ENCODE data around the gene ANKRD62.

The ANKRD62 gene

DNA sequence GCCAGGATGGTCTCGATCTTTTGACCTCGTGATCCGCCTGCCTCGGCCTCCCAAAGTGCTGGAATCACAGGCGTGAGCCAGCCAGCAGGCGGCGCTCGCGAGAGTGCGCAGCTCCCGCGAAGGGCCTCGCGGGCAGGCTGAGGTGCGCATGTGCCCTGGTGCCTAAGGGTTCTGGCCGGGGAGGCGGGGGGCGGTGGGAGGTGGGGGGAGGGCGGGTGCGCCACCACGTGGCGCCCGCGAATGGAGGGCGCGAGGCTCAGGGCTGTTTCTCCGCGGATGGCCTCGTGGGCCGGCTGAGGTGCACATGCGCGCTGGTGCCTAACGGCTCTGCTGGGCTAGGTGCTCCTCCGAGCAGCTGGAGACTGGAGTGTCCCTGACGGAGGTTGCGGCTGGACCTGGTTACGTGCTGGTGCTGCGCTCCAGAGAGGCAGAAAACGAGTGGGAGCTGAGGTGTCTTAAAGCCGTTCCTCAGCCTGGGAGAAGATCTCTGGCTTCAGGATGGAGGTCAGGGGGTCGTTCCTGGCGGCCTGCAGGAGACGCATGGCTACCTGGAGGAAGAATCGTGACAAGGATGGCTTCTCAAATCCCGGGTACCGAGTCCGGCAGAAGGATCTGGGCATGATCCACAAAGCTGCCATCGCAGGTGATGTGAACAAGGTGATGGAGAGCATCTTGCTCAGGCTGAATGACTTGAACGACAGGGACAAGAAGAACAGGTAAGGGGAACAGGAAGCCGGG lies at the start of gene ANKRD62:
Gene ANKRD62 (plus strand): TSS at position 324 of the 738 bp plus-strand sequence. CDS start 175 bp downstream, at position 499.
- DNase-seq = no peak

DNA sequence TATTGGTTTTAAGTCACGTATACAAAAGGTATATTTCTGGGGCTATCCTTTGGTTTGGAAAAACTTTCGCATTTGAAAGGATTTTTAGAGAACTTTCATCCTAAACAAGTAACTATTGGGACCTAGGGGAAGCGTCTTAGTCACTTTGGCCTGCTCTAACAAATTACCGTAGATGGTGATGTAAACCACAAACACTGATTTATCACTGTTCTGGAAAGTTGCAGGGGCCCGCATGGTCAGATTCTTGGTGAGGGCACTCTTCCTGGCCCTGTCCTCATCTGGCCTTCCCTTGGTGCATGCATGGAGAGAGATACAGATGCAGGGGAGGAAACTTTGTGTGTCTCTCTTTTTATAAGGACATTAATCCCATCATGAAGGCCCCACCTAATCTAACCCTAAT lies 49.1 kb upstream of the ANKRD62 start:
- DNase-seq = no peak

DNA sequence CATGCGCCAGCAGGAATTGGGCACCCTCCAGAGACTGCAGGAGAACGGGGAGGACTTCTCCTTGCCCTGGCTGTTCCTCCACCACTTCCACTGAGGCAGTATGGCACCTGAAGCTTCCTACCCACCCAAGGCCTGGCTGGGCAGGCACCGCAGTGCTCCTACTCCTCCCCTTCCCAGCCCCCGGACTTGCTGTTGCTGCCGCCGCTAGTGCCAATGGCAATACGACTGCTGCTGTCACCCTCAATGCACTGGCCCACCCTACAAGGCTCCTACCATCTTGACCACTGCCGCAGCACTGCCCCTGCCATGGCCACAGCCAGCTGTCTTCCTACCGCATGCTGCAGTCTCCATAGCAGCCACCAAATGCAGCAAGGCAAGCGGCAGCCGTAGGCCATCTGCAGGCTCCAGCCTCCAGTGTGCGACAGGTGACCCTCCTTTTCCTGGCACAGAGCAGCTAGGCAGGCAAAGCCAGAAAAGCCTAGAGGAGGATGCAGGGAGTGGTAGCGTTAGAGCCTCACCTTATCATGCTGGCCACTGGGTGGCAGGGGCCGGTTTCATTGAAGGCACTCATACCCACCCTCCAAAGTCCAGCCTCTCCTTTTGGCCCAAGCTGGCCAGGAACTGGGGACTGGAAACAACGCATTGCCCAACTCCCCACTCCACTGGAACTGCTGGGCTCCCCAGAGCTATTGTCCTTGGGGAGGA lies 47.4 kb upstream of the ANKRD62 start:
- no peak for DNase-seq

DNA sequence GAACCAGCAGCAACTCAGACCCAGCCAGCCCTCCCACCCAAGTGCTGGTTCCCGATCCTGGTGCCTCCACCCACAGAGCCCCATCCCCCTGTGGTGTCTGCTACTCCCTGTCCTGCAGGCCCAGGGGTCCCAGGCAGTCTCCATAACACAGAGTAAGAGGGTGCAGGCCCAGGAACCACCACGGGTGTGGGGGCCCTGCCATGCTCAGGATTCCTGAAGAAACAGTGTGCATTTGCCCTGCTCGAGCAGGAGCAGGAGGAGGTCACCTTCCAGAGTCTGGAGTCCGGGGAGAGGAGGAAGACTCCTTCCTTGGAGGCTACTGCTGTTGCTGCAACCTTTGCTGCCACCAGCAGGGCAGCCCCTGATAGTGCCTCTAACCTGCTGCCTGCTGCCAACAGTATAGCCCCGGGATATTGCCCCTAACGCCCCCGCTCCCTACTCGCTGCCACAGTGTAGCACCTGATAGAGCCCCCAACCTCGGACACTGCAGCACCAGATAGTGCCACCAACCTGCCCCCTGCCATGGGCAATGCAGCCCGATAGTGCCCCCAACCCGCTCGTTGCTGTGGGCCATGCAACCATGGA lies 46.8 kb upstream of the ANKRD62 start:
- no peak for DNase-seq

DNA sequence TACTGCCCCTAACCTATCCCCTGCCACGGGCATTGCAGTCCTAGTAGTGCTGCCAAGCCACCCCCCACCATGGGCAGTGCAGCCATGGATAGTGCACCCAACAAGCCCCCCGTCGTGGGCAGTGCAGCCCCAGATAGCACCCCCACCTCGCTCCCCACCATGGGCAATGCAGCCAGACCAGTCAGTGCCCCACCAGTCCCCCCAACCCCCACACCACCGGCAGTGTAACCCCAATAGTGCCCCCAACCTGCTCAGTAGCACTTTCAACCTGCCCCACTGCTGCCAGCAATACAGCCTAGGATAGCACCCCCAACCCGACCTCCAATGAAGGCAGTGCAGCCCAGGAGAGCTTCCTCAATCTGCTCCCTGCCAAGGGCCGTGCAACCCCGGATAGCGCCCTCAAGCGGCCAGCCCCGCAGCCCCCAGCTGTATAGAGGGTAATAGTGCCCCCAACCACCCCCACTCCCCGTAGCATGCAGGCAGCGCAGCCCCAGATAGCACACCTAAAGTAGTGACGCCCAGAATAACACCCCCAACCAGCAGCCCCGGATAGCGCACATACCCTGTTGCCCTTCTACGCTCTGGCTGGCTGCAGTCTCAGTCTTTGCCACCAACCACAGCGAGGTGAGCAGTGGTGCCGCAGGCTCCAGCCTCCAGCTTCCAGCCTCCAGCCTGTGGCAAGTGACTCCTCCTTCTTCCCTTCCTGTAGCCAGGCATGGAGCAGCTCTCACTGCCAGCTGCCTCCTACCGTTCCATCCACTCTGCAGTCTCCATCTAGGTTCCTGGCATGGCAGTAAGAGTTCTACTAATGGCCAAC lies 45.4 kb upstream of the ANKRD62 start:
- no peak for DNase-seq

DNA sequence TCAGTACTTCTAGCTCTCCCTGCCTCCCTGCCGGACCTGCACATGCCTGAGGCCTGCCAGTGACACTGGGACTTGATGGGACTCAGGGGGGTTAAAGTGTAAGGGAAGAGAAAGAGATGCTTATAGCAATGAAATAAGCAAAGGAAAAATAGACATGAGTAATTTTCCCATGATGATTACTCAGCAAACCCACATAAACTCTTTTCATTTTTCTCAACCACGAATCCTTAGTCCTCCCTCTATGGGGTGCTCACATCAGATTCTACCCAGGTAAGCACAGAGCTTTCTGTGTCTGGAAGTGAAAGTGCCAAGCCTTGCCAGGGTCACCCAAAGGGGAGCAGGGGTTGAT lies 44.8 kb upstream of the ANKRD62 start:
- no peak for DNase-seq

DNA sequence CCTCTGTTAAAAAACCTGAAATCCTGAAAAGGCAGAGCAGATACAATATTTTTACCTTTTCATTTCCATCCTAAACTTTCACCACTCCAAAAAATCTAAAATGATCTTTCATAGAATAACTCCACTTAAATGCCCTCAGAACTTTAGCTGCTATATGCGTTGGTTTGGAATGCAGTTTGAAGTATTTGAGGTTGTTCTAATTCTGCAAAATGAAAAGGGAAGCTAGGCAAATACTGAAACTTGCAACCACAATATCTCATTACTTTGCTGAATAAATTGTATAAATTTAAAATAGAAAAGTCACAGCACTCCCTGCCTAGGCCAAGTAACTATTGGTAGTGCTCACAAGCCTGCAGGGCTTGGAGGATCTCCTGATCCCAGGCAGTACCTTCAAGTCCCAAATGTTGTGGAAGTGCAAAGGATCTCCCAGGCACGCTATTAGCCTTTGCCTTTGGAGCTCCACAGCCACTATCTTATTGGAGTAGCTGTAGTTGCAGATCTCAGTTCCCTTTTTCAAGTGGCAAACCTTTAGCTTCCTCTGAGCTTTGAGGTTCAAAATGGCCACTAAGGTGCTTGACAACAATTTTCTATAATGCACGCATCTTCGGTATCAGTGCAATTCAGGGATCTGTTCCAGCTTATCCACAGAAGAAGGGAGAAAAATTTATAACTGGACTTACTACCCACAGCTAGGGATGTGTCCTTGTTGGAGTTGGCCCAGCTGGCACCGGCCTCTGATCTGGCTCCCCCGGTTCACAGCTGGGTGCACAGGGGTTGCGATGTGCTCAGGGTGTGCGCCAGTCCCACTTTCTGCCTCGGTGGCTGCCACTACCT lies 43.4 kb upstream of the ANKRD62 start:
- no peak for DNase-seq

DNA sequence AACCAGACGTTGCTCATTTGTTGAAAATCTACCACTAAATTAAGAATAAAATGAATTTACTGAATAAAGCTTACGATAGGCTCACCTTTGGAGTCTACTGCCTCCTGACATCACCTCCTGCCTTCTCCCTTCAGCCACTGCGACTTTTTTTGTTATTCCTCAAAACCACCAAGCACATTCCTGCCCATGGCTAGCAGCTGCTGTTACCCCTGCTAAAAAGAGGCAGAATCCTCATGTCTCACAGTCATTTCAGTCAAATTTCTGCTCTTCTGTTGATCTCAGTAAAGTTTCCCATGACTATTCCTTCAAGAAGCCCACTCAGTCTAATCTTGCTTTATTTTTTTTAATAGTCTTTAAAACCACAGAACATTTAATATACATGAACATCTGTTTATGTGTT lies 40.8 kb upstream of the ANKRD62 start:
- no peak for DNase-seq

DNA sequence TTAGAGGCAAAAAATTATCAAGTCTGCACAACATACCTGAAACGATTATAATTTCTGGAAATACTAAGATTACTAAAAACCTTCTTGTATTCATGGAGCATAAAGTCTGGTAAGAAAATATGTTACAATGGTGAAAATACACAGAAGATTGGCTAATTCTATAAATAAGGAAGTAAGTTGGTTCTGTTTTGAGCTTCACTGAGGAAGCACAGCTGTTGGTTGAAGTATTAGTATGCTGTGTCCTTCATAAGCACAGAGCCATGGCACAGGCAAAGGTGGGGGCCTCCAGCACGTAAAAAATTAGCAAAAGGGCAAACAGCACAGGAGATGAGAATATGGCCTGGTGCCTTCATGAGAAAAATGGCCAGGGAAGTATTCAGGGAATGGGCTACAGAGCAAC lies 40.4 kb upstream of the ANKRD62 start:
- no peak for DNase-seq

DNA sequence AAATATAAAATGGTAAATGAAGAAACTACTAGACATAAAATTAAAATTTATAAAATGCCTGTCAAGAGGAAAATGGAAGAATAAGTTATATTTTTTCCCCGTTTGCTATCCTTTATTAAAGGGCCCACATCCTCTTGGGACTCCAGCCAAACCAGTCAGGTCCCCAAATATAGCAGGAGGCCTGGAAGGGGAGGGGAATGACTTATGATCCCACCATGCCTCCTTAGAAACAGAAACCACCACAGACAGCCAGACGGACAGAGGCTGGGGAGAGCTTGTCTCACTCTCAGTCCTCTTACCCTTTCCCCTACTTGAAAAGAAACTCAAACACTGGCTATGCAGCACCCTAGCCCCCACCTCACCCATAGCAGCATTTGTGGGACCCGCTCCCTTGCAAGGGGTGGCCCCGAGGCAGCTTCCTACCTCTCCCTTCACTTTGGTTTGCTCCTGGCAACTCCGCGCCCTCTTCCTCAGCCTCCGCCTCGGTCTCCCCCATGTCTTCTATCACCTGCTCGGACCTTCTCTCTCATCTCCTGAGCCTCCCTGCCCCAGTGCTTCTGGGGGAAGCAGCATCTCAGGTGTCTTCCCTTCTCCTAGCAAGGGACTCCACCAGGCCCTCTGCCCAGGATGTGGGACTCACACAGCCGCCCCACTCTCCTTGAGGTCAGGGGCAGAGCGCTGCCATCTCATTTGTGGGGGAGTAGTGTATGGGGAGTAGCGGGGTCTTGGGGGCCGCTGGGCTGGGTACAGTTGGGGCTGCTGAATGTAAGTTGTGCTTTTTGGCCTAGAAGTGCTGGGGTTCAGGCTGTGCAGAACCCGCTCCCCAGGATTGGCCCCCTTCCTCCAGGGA lies 37.4 kb upstream of the ANKRD62 start:
- DNase-seq = no peak

DNA sequence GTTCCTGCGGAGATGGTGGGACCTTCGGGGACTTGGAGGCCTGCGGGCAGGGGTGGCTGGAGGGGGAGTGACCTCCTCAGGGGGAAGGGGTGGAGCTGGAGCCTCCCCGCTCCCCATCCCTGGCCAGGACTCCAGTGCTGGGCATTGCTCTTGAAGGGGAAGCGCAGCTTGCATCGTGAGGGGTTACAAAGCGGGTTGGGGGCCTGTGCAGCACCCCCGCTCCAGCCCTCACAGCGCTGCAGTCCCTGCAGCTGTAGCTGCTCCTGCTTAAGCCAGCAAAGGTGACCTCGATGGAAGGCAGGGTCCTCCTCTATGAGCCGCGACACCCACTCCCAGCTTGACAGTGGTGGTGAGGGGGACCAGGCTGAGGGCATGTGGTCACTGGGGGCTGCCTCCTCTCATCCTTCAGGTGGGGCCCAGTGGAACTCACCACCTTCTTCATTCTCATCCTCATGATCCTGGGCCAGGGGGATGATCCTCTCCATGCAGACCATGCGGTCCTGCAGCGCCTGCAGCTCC lies 36.7 kb upstream of the ANKRD62 start:
- DNase-seq = no peak

DNA sequence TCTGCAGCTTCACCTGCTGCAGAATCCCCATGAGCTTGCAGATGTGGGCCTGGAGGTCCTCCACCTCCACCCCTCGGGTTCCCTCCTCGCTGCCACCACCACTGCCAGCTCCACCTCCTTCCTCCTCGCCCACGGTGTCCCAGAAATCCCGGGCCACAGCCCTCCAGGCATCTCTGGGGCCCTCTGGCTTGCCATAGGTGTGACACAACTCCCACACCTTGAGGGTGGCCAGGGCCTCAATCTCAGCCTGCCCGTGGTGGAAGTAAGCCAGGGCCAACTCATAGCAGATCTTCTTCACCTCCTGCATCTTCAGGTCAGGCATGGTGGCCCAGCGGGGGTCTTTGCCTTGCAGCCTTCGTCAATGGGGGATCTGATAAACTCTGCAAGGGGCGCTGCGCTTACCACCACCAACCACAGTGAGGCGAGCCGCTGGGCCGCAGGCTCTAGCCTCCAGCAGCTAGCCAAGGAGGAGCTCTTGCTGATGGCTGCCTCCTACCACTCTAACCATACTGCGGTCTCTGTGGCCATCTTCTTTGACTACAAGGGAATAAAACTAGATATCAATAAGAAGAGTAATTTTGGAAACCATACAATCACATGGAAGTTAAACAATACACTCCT lies 36.1 kb upstream of the ANKRD62 start:
- DNase-seq = no peak

DNA sequence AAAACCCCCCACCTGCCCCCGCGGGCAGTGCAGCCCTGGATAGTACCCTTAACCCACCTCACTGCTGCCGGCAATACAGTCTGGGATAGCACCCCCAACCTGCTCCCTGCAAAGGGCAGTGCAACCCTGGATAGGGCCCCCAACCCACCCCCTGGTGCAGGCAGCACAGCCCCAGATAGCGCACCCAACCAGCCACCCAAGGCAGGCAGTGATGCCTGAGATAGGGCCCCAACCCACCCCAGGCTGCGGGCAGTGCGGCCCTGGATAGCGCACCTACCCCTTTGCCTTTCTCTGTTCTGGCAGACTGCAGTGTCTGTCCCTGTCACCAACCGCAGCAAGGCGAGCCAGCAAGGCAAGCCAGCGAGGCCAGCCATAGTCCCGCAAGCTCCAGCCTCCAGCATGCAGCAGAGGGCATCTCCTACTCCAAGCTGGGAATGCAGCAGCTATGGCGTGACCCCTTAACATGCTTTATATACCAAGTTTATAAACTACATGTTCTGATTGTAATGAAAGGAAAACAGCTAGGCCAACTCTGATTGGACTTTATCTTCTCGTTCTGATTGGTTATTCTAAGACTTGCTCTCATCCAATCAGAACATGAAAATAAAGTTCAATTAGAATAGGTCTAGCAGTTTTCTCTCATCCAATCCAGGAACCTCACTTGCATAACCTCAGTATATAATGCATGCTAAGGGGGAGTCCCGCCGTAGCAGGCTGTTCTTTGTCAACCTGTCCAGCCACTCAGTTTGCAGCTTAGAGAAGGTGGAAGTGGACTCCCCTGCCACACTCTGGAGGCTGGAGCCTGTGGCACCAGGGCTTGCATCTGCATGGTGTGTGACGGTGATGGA lies 34.1 kb upstream of the ANKRD62 start:
- DNase-seq = no peak

DNA sequence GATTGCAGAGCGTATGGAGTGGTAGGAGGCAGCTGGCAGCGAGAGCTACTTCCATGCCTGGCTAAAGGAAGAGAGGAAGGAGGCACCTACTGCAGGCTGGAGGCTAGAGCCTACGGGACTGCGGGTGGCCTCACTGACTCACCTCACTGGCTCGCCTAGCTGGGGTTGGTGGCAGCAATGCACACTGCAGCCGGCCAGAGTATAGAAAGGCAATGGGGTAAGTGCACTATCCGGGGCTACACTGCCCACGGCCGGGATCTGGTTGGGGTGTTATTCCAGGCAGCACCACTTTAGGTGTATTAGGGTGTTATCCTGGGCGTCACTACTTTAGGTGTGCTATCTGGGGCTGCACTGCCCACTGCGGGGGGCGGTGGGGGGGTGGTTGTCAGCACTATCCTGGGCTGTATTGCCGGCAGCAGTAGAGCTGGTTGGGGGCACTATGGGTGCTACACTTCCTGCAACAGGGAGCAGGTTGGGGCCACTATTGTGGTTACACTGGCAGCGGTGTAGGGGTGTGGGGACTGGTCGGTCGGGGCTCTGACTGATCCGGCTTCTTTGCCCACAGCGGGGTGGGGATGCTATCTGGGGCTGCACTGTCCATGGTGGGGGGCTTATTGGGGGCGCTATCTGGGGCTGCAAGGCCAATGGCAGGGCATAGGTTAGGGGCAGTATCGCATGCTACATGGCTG lies 33.3 kb upstream of the ANKRD62 start:
- DNase-seq = no peak

DNA sequence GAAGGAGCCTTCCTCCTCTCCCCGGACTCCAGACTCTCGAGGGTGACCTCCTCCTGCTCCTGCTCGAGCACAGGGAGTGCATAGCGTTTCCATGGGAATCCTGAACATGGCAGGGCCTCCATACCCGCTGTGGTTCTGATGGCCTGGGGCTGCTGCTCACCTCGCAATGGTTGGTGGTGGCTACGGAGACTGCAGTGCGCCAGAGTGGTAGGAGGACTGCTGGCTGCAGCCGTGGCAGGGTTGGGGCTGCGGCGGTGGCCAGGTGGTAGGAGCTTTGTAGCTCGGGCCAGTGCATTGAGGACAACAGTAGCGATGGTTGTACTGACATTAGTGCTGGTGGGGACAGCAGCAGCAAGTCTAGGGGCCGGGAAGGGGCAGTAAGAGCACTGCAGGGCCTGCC lies 32.0 kb upstream of the ANKRD62 start:
- DNase-seq = no peak

DNA sequence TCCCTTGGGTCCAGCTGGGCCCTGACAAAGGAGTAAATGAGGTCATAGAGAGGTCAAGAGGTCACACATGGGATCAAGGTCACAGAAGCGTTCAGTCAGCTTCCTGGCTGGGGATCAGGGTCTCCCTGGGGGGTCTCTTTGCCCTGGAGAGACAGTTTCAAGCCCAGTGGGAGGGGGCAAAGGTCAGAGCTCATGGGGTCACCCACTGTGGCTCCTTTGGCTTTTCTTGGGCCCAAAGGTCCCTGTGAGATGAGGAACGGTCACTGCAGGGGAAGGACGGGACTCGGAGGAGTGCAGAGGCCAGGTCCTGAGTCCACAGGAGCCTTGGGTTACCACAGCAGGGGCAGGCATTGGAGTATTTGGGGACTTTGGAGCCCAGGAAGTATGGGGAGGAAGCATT lies 30.7 kb upstream of the ANKRD62 start:
- DNase-seq = no peak

DNA sequence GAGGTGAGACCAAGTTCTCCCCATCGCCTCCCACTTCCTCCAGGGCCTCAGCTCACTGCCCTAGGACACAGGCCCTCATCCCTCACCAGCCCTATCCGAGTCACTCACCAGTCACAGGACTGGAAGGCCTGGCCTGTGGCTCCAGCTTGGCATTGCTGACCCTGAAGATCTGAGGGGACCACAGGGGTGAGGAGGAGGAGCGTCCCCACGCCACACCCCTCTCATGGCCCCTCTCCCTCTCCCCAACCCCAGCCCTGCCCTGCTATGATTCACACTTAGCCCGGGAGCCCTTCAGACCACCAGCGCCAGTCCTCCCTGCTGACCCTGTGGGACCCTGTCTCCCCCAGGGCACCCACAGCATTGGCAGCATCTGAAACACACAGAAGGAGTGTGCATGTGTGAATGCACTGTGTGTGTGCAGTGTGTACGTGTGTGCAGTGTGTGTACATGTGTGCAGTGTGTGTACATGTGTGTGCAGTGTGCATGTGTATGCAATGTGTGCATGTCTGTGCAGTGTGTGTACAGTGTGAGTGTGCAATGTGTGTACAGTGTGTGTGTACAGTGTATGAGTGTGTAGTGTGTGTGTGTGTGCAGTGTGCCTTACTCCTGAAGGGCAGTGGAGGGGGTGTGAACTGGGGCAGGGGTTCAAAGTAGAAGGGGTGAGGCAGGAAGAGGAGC lies 29.4 kb upstream of the ANKRD62 start:
- DNase-seq = no peak

DNA sequence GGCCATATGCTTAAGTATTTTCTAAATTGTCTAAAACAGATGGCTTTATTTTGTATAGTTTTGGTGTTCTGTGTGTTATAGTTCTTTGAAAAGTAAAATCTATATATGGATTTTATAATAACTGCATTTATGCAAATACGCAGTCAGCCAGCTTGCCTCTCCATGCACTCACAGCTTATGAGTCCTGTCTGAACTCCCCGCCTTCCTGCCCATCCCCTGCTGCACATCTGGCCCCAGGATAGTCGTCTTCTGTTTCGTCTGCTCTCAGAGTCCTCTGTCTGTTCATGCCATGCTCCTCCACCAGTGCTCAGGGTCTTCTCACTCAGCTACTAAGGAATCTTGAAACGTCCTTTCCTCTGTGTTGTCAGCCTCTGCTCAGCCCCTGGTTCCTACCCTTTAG lies 28.2 kb upstream of the ANKRD62 start:
- no peak for DNase-seq
